ENCODE measurements around the gene SIRPG. TPM values are rescaled to one million over a fixed set of nuclear protein-coding genes. Genes with fewer than 3 reads are reported as not detected.

Gene SIRPG
- total RNA-seq, 4 donors from 2014 or later: 0.30 TPM; not detected in 3

GRCh38 chr20:1684872-1685271 is 27.3 kb upstream of the SIRPG start:
- no peaks in the 10 kb centered on the region for H3K27me3 ChIP-seq
- DNase-seq (ENCODE audit: low spot score in 2 of 2): no peak
- no peak overlapping the region for H3K27ac ChIP-seq
- 91 to 93% methylated on average over 1 of the region's 1 CpG for WGBS, 2 donors
- no peaks in the 10 kb centered on the region for H3K36me3 ChIP-seq
- H3K4me3 ChIP-seq: no peak overlapping the region
- TF ChIP-seq EP300 (IDR thresholded peaks at IDR 0.05) (no peak), POLR2A (IDR thresholded peaks at IDR 0.05) (no peak)
- TF ChIP-seq, protein P1, sequence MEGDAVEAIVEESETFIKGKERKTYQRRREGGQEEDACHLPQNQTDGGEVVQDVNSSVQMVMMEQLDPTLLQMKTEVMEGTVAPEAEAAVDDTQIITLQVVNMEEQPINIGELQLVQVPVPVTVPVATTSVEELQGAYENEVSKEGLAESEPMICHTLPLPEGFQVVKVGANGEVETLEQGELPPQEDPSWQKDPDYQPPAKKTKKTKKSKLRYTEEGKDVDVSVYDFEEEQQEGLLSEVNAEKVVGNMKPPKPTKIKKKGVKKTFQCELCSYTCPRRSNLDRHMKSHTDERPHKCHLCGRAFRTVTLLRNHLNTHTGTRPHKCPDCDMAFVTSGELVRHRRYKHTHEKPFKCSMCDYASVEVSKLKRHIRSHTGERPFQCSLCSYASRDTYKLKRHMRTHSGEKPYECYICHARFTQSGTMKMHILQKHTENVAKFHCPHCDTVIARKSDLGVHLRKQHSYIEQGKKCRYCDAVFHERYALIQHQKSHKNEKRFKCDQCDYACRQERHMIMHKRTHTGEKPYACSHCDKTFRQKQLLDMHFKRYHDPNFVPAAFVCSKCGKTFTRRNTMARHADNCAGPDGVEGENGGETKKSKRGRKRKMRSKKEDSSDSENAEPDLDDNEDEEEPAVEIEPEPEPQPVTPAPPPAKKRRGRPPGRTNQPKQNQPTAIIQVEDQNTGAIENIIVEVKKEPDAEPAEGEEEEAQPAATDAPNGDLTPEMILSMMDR (IDR thresholded peaks at IDR 0.05): no peak
- H3K4me1 ChIP-seq: no peaks in the 10 kb centered on the region
- peaks cover 0 to 10% (median 0%) of the 10 kb centered on the region in 4 donors for H3K9me3 ChIP-seq

DNA sequence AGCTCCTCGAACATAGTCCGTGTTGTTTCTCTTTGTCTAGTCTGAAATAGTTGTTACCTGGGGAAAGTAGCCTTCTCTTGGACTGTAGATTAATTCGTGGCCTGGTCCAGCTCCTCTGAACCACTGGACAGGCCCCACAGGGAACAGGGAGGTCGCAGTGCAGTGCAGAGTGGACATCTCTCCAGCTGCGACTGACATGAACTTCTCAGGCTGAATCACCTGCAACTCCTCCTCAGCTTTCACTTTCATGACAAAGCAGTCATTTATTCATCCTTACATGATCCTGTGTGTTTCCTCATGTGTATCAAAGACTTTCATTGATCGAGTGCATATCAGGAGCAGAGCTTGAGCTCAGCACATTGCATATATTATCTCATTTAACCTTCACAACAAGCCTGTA is 19.1 kb upstream of the SIRPG start:
- no peaks in the 10 kb centered on the region for H3K4me1 ChIP-seq
- DNase-seq (ENCODE audit: low spot score in 2 of 2): no peak
- H3K4me3 ChIP-seq: no peak overlapping the region
- TF ChIP-seq, protein P1 (IDR thresholded peaks at IDR 0.05): no peak
- TF ChIP-seq POLR2A (IDR thresholded peaks at IDR 0.05) (no peak), EP300 (IDR thresholded peaks at IDR 0.05) (no peak)
- H3K36me3 ChIP-seq: no peaks in the 10 kb centered on the region
- H3K9me3 ChIP-seq: no peaks in the 10 kb centered on the region
- H3K27me3 ChIP-seq: no peaks in the 10 kb centered on the region
- whole genome bisulfite sequencing, 2 donors: 74 to 80% methylated on average over 6 of the region's 6 CpGs
- no peak overlapping the region for H3K27ac ChIP-seq

GRCh38 chr20:1674990-1675780 is 17.6 kb upstream of the SIRPG start:
- Histone ChIP-seq H3K27me3 (no peaks in the 10 kb centered on the region), H3K27ac (no peak overlapping the region), H3K4me3 (no peak overlapping the region), H3K4me1 (no peaks in the 10 kb centered on the region), H3K9me3 (no peaks in the 10 kb centered on the region), H3K36me3 (no peaks in the 10 kb centered on the region)
- WGBS, 2 donors: 63 to 70% methylated on average over 4 of the region's 4 CpGs
- no peak for TF ChIP-seq EP300 (IDR thresholded peaks at IDR 0.05)
- no peak for TF ChIP-seq POLR2A (IDR thresholded peaks at IDR 0.05)
- TF ChIP-seq, protein P1 (IDR thresholded peaks at IDR 0.05): no peak
- DNase-seq (ENCODE audit: low spot score in 2 of 2): no peak

- 85% methylated on average over 3 of the region's 3 CpGs for WGBS, 2 donors
- TF ChIP-seq, protein P1 (IDR thresholded peaks at IDR 0.05): no peak
- TF ChIP-seq POLR2A (IDR thresholded peaks at IDR 0.05): no peak
- no peak for TF ChIP-seq EP300 (IDR thresholded peaks at IDR 0.05)
- H3K36me3 ChIP-seq: no peaks in the 10 kb centered on the region
- H3K27me3 ChIP-seq: no peaks in the 10 kb centered on the region
- DNase-seq (ENCODE audit: low spot score in 2 of 2): no peak
- no peak overlapping the region for H3K4me3 ChIP-seq
- H3K4me1 ChIP-seq: no peaks in the 10 kb centered on the region
- no peaks in the 10 kb centered on the region for H3K9me3 ChIP-seq
- no peak overlapping the region for H3K27ac ChIP-seq
Measured at GRCh38 chr20:1674361-1674760, 16.8 kb upstream of the SIRPG start.

GRCh38 chr20:1673424-1673823 is 15.8 kb upstream of the SIRPG start:
- DNase-seq (ENCODE audit: low spot score in 2 of 2): no peak
- Histone ChIP-seq H3K4me3 (no peak overlapping the region), H3K9me3 (no peaks in the 10 kb centered on the region), H3K27me3 (no peaks in the 10 kb centered on the region), H3K4me1 (no peaks in the 10 kb centered on the region), H3K27ac (no peak overlapping the region), H3K36me3 (no peaks in the 10 kb centered on the region)
- TF ChIP-seq POLR2A (IDR thresholded peaks at IDR 0.05) (no peak), EP300 (IDR thresholded peaks at IDR 0.05) (no peak)
- TF ChIP-seq, protein P1 (IDR thresholded peaks at IDR 0.05): no peak
- 61% methylated on average over 4 of the region's 4 CpGs for WGBS, 2 donors
